SK-N-SH (cell line): Measurements from ENCODE around the gene CKAP4.

ENCODE experiments used
- CTCF ChIP-seq: fragments of 200-600 bp; sonication (generic); IDR thresholded peaks from 2 replicates; pipeline ENCODE4 v1.6.1; 2017; ENCODE audit warnings: antibody characterized with exemption, mild to moderate bottlenecking, moderate library complexity
- GABPA ChIP-seq: IDR thresholded peaks from 2 replicates; pipeline ENCODE4 v1.4.0; 2012; ENCODE audit warnings: low read depth, mild to moderate bottlenecking
- POLR2AphosphoS5 ChIP-seq: IDR thresholded peaks from 2 replicates; pipeline ENCODE4 v1.6.1; 2012; ENCODE audit warnings: low read depth, low read length
- REST ChIP-seq: IDR thresholded peaks from 2 replicates; pipeline ENCODE4 v1.6.1; 2012; ENCODE audit warnings: mild to moderate bottlenecking, low read depth, low read length, moderate library complexity
- SIN3A ChIP-seq: IDR thresholded peaks from 2 replicates; pipeline ENCODE4 v1.6.1; 2012; ENCODE audit warnings: low read depth, mild to moderate bottlenecking, low read length, moderate library complexity, borderline replicate concordance
- TAF1 ChIP-seq: IDR thresholded peaks from 2 replicates; pipeline ENCODE4 v1.6.1; 2012; ENCODE audit warnings: low read depth, mild to moderate bottlenecking, low read length, moderate library complexity, borderline replicate concordance
- TEAD4 ChIP-seq: IDR thresholded peaks from 2 replicates; pipeline ENCODE4 v1.4.0; 2012; ENCODE audit warnings: mild to moderate bottlenecking, borderline replicate concordance; ENCODE audit not compliant: insufficient read depth
- USF1 ChIP-seq: IDR thresholded peaks from 2 replicates; pipeline ENCODE4 v1.4.0; 2012; ENCODE audit warnings: low read depth, borderline replicate concordance
- ZBTB33 ChIP-seq: IDR thresholded peaks from 2 replicates; pipeline ENCODE4 v1.4.0; 2012; ENCODE audit warnings: low read depth, borderline replicate concordance

GRCh38 chr12:106267535-106267934 lies 19.7 kb upstream of the CKAP4 start:
- no peak for TF ChIP-seq CTCF
- no peak for TF ChIP-seq TAF1
- TF ChIP-seq TEAD4, result no peak
- no peak for TF ChIP-seq USF1
- no peak for TF ChIP-seq SIN3A
- TF ChIP-seq POLR2AphosphoS5, result no peak
- TF ChIP-seq REST, result no peak
- no peak for TF ChIP-seq ZBTB33
- TF ChIP-seq GABPA, result no peak
